HUES6 (cell line): ENCODE measurements around the gene AGAP2.
A peak's percentile ranks its signal among the peaks of the same experiment; 100 is the strongest.

Source experiments
- H3K27ac ChIP-seq: 2 replicates; pipeline ENCODE4 v1.7.0; 2013; ENCODE audit warnings: low read depth, mild to moderate bottlenecking, low read length, inconsistent platforms
- H3K27me3 ChIP-seq: 2 replicates; pipeline ENCODE4 v1.6.1; 2013; ENCODE audit warnings: low read length; ENCODE audit not compliant: control insufficient read depth, insufficient read depth
- H3K36me3 ChIP-seq: 2 replicates; pipeline ENCODE4 v1.6.1; 2013; ENCODE audit warnings: low read length; ENCODE audit not compliant: control insufficient read depth, insufficient read depth
- H3K4me1 ChIP-seq: 2 replicates; pipeline ENCODE4 v1.6.1; 2013; ENCODE audit warnings: low read length; ENCODE audit not compliant: control insufficient read depth, insufficient read depth
- H3K4me3 ChIP-seq: 2 replicates; pipeline ENCODE4 v1.5.1; 2013; ENCODE audit warnings: low read depth, low read length
- H3K9ac ChIP-seq: one replicate; pipeline ENCODE4 v1.6.1; 2013; ENCODE audit warnings: mild to moderate bottlenecking, low read length
- H3K9me3 ChIP-seq: 2 replicates; pipeline ENCODE4 v1.6.1; 2013; ENCODE audit warnings: low read depth, low read length; ENCODE audit not compliant: control insufficient read depth, insufficient read depth

Gene AGAP2

GRCh38 chr12:57767305-57767698, 28.8 kb upstream of the AGAP2 start:
- H3K27me3 ChIP-seq = peaks cover 53% of the 10 kb centered on the region
- no peaks in the 10 kb centered on the region for H3K9me3 ChIP-seq
- H3K4me1 ChIP-seq = peaks cover 23% of the 10 kb centered on the region
- H3K27ac ChIP-seq = no peak overlapping the region
- H3K4me3 ChIP-seq = peak overlapping the region; percentile 64
- H3K9ac ChIP-seq = no peak overlapping the region
- H3K36me3 ChIP-seq = peaks cover 28% of the 10 kb centered on the region

GRCh38 chr12:57766464-57767304, 28.1 kb upstream of the AGAP2 start, which contains the start of gene CYP27B1:
Gene CYP27B1, minus strand, starts transcription at chr12:57767078. Its CDS starts 37 bp downstream, at chr12:57767041.
- H3K9me3 ChIP-seq = no peaks in the 10 kb centered on the region
- peaks cover 59% of the 10 kb centered on the region for H3K27me3 ChIP-seq
- peak within 1 kb of the TSS; percentile 5 for H3K9ac ChIP-seq
- peaks cover 23% of the 10 kb centered on the region for H3K4me1 ChIP-seq
- peak within 1 kb of the TSS; percentile 64 for H3K4me3 ChIP-seq
- peaks cover 28% of the 10 kb centered on the region for H3K36me3 ChIP-seq
- no peak within 1 kb of the TSS for H3K27ac ChIP-seq

GRCh38 chr12:57765698-57766463, 27.3 kb upstream of the AGAP2 start:
- Histone ChIP-seq H3K4me3 (peak overlapping the region; percentile 64), H3K27ac (no peak overlapping the region), H3K9ac (peak overlapping the region; percentile 5), H3K4me1 (peaks cover 23% of the 10 kb centered on the region), H3K36me3 (peaks cover 27% of the 10 kb centered on the region), H3K27me3 (peaks cover 63% of the 10 kb centered on the region), H3K9me3 (no peaks in the 10 kb centered on the region)

GRCh38 chr12:57765003-57765697, 26.6 kb upstream of the AGAP2 start:
- Histone ChIP-seq H3K4me3 (peak overlapping the region; percentile 64), H3K9ac (no peak overlapping the region), H3K27me3 (peaks cover 66% of the 10 kb centered on the region), H3K27ac (no peak overlapping the region), H3K36me3 (peaks cover 20% of the 10 kb centered on the region), H3K9me3 (no peaks in the 10 kb centered on the region), H3K4me1 (peaks cover 23% of the 10 kb centered on the region)

- Histone ChIP-seq H3K4me1 (peaks cover 23% of the 10 kb centered on the region), H3K36me3 (peaks cover 15% of the 10 kb centered on the region), H3K9ac (no peak overlapping the region), H3K9me3 (no peaks in the 10 kb centered on the region), H3K27me3 (peaks cover 66% of the 10 kb centered on the region), H3K4me3 (peak overlapping the region; percentile 64), H3K27ac (no peak overlapping the region)
Measured at GRCh38 chr12:57764662-57765002, 26.1 kb upstream of the AGAP2 start.

GRCh38 chr12:57763881-57764661, 25.5 kb upstream of the AGAP2 start:
- Histone ChIP-seq H3K9ac (no peak overlapping the region), H3K4me3 (peak overlapping the region; percentile 64), H3K27ac (no peak overlapping the region)

GRCh38 chr12:57762463-57762862, 23.9 kb upstream of the AGAP2 start:
- Histone ChIP-seq H3K9ac (no peak overlapping the region), H3K27me3 (peaks cover 83% of the 10 kb centered on the region), H3K4me3 (no peak overlapping the region), H3K27ac (no peak overlapping the region), H3K4me1 (peaks cover 23% of the 10 kb centered on the region), H3K36me3 (no peaks in the 10 kb centered on the region), H3K9me3 (no peaks in the 10 kb centered on the region)

More at GRCh38 chr12:57763881-57764661, 25.5 kb upstream of the AGAP2 start:
- H3K9me3 ChIP-seq = no peaks in the 10 kb centered on the region
- peaks cover 23% of the 10 kb centered on the region for H3K4me1 ChIP-seq
- peaks cover 68% of the 10 kb centered on the region for H3K27me3 ChIP-seq
- H3K36me3 ChIP-seq = peaks cover 9% of the 10 kb centered on the region

GRCh38 chr12:57761391-57761998, 23.0 kb upstream of the AGAP2 start:
- Histone ChIP-seq H3K9ac (no peak overlapping the region), H3K4me1 (peaks cover 13% of the 10 kb centered on the region), H3K27me3 (peaks cover 82% of the 10 kb centered on the region), H3K36me3 (no peaks in the 10 kb centered on the region), H3K27ac (no peak overlapping the region), H3K4me3 (no peak overlapping the region), H3K9me3 (no peaks in the 10 kb centered on the region)

GRCh38 chr12:57760347-57760982, 21.9 kb upstream of the AGAP2 start:
- H3K9me3 ChIP-seq = no peaks in the 10 kb centered on the region
- H3K9ac ChIP-seq = no peak overlapping the region
- no peak overlapping the region for H3K4me3 ChIP-seq
- no peak overlapping the region for H3K27ac ChIP-seq
- no peaks in the 10 kb centered on the region for H3K36me3 ChIP-seq
- peaks cover 81% of the 10 kb centered on the region for H3K27me3 ChIP-seq
- peaks cover 7% of the 10 kb centered on the region; the same call in 1 of the 2 replicates for H3K4me1 ChIP-seq
